ENCODE results near the gene LYPD8. TPM values are rescaled to one million over a fixed set of nuclear protein-coding genes. Genes with fewer than 3 reads are reported as not detected.

LYPD8 gene
- total RNA-seq, 1 donor from 2014 or later = not detected

GRCh38 chr1:248696261-248696660 lies 59.3 kb downstream of the LYPD8 start:
- no peak overlapping the region for H3K4me3 Mint-ChIP-seq (ENCODE audit: unreplicated experiment)
- no peak overlapping the region for H3K27ac Mint-ChIP-seq (ENCODE audit: unreplicated experiment)
- no peaks in the 10 kb centered on the region for H3K4me1 Mint-ChIP-seq (ENCODE audit: low read depth)
- H3K36me3 Mint-ChIP-seq (ENCODE audit: low read depth) = no peaks in the 10 kb centered on the region
- no peak for TF ChIP-seq CTCF (IDR thresholded peaks at IDR 0.05)
- DNase-seq (ENCODE audit: low spot score) = no peak
- no peaks in the 10 kb centered on the region for H3K27me3 Mint-ChIP-seq (ENCODE audit: low read depth)
- peaks cover 34% of the 10 kb centered on the region for H3K9me3 Mint-ChIP-seq (ENCODE audit: low read depth)

GRCh38 chr1:248695451-248696132 lies 60.0 kb downstream of the LYPD8 start:
- no peak for TF ChIP-seq CTCF (IDR thresholded peaks at IDR 0.05)
- H3K4me1 Mint-ChIP-seq (ENCODE audit: low read depth) = no peaks in the 10 kb centered on the region

GRCh38 chr1:248691567-248692155 lies 63.9 kb downstream of the LYPD8 start:
- Mint-ChIP-seq H3K27me3 (ENCODE audit: low read depth) (no peaks in the 10 kb centered on the region), H3K4me1 (ENCODE audit: low read depth) (no peaks in the 10 kb centered on the region), H3K36me3 (ENCODE audit: low read depth) (no peaks in the 10 kb centered on the region), H3K9me3 (ENCODE audit: low read depth) (peaks cover 45% of the 10 kb centered on the region), H3K4me3 (ENCODE audit: unreplicated experiment) (no peak overlapping the region), H3K27ac (ENCODE audit: unreplicated experiment) (no peak overlapping the region)
- peak; percentile 92 for DNase-seq (ENCODE audit: low spot score)
- no peak for TF ChIP-seq CTCF (IDR thresholded peaks at IDR 0.05)

More at GRCh38 chr1:248695451-248696132, 60.0 kb downstream of the LYPD8 start:
- no peak overlapping the region for H3K4me3 Mint-ChIP-seq (ENCODE audit: unreplicated experiment)
- H3K9me3 Mint-ChIP-seq (ENCODE audit: low read depth) = peaks cover 41% of the 10 kb centered on the region
- no peak for DNase-seq (ENCODE audit: low spot score)
- peak overlapping the region; percentile 14 for H3K27ac Mint-ChIP-seq (ENCODE audit: unreplicated experiment)
- no peaks in the 10 kb centered on the region for H3K36me3 Mint-ChIP-seq (ENCODE audit: low read depth)
- no peaks in the 10 kb centered on the region for H3K27me3 Mint-ChIP-seq (ENCODE audit: low read depth)

Other genes starting within 250 kb of the LYPD8 start
- gene OR2G6, start 247.7 kb downstream of the LYPD8 start, total RNA-seq = not detected in 3 replicates
- gene OR2T29, start 193.0 kb downstream of the LYPD8 start, total RNA-seq = not detected in 3 replicates
- gene OR2T34, start 181.0 kb downstream of the LYPD8 start, total RNA-seq = not detected in 3 replicates
- gene OR2T10, start 158.1 kb downstream of the LYPD8 start, total RNA-seq = not detected in 3 replicates
- not detected in 3 replicates for gene OR2T11, start 120.7 kb downstream of the LYPD8 start, total RNA-seq
- gene OR2T35, start 110.5 kb downstream of the LYPD8 start, total RNA-seq = not detected in 3 replicates
- gene OR2T27, start 100.2 kb downstream of the LYPD8 start, total RNA-seq = not detected in 3 replicates
- gene OR14I1, start 53.0 kb downstream of the LYPD8 start, total RNA-seq = not detected in 3 replicates
- gene SH3BP5L, start 70.2 kb upstream of the LYPD8 start, total RNA-seq = 30.1 to 33.9 TPM (median 30.8 TPM) in 3 replicates
- 17.1 to 20.2 TPM (median 19.8 TPM) in 3 replicates for gene ZNF672, start 82.5 kb upstream of the LYPD8 start, total RNA-seq
- 20.7 to 36.4 TPM (median 21.6 TPM) in 3 replicates for gene ZNF692, start 103.3 kb upstream of the LYPD8 start, total RNA-seq
- 5.2 to 6.0 TPM (median 5.8 TPM) in 3 replicates for gene PGBD2, start 150.5 kb upstream of the LYPD8 start, total RNA-seq